ENCODE data around the gene MYO1F. TPM values are rescaled to one million over a fixed set of nuclear protein-coding genes. Genes with fewer than 3 reads are reported as not detected.

Gene MYO1F
- total and polyA plus RNA-seq, 11 donors = 1.8 to 56.6 (median 4.7) TPM

- WGBS, 4 donors = 55 to 70% (median 62%) methylated on average over 10 to 11 of the region's 11 CpGs
- peaks cover 0 to 64% (median 35%) of the 10 kb centered on the region in 12 donors for H3K4me1 ChIP-seq
- DNase-seq (peak in 2 of 5 donors; percentile 48 to 56), ATAC-seq (peak in 2 of 4 donors; percentile 33 to 39)
- intact Hi-C loops (cut with DNase I) = no loop called here
- H3K27me3 ChIP-seq = no peaks in the 10 kb centered on the region
- H3K27ac ChIP-seq = no peak overlapping the region
- H3K4me3 ChIP-seq = no peak overlapping the region
- peaks cover 4 to 92% (median 81%) of the 10 kb centered on the region in 9 donors for H3K36me3 ChIP-seq
- no peaks in the 10 kb centered on the region for H3K9me3 ChIP-seq
- no peak for TF ChIP-seq CTCF (IDR thresholded peaks at IDR 0.05)
- TF ChIP-seq POLR2A (IDR thresholded peaks at IDR 0.05) = no peak
Measured at GRCh38 chr19:8481201-8481600, 96.0 kb downstream of the MYO1F start.

GRCh38 chr19:8478598-8478997 is 98.6 kb downstream of the MYO1F start:
- no peaks in the 10 kb centered on the region for H3K27me3 ChIP-seq
- H3K9me3 ChIP-seq = no peaks in the 10 kb centered on the region
- no peak overlapping the region for H3K4me3 ChIP-seq
- H3K4me1 ChIP-seq = peaks cover 0 to 63% (median 37%) of the 10 kb centered on the region in 12 donors
- 43 to 52% (median 48%) methylated on average over 3 of the region's 3 CpGs for WGBS, 4 donors
- no peak for ATAC-seq
- intact Hi-C loops (cut with DNase I) = no loop called here
- H3K36me3 ChIP-seq = peaks cover 4 to 94% (median 82%) of the 10 kb centered on the region in 9 donors
- peak overlapping the region in 1 of 12 donors; percentile 3 for H3K27ac ChIP-seq
- DNase-seq = no peak
- TF ChIP-seq POLR2A (IDR thresholded peaks at IDR 0.05) (no peak), CTCF (IDR thresholded peaks at IDR 0.05) (no peak)

DNA sequence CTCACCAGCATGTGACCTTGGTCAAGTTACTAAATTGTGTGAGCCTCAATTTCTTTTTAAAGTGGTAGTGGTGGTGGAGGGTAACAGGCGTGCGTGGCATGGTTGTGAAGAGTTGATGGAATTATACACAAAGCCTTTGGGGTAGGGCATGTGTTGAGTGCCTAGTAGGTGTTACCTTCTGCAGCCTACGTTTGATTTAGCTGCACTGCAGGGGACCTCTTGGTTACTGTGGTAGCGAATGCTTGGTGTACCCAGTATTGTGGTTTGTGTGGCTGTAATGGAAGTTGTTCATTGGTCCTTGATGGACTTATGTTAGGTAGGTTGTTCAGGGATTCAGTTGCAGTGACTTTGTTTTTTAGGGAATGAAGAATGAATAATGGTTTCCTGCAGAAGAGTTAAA is 99.4 kb downstream of the MYO1F start:
- H3K27me3 ChIP-seq = no peaks in the 10 kb centered on the region
- H3K36me3 ChIP-seq = peaks cover 4 to 94% (median 82%) of the 10 kb centered on the region in 9 donors
- no peak overlapping the region for H3K4me3 ChIP-seq
- peak overlapping the region in 1 of 12 donors; percentile 3 for H3K27ac ChIP-seq
- H3K9me3 ChIP-seq = no peaks in the 10 kb centered on the region
- peaks cover 0 to 63% (median 38%) of the 10 kb centered on the region in 12 donors for H3K4me1 ChIP-seq
- no peak for DNase-seq
- WGBS, 4 donors = 74 to 79% (median 77%) methylated on average over 4 of the region's 4 CpGs
- intact Hi-C loops (cut with DNase I) = no loop called here
- no peak for ATAC-seq
- TF ChIP-seq CTCF (IDR thresholded peaks at IDR 0.05) = no peak
- TF ChIP-seq POLR2A (IDR thresholded peaks at IDR 0.05) = no peak

- ATAC-seq (peak in 3 of 4 donors; percentile 46 to 58 (median 54)), DNase-seq (no peak)
- intact Hi-C loops (cut with DNase I) = no loop called here
- no peaks in the 10 kb centered on the region for H3K27me3 ChIP-seq
- TF ChIP-seq POLR2A (IDR thresholded peaks at IDR 0.05) (no peak), CTCF (IDR thresholded peaks at IDR 0.05) (peak in 1 of 12 donors; percentile 17)
- H3K27ac ChIP-seq = no peak overlapping the region
- no peaks in the 10 kb centered on the region for H3K9me3 ChIP-seq
- H3K36me3 ChIP-seq = peaks cover 4 to 94% (median 86%) of the 10 kb centered on the region in 9 donors
- H3K4me3 ChIP-seq = no peak overlapping the region
- H3K4me1 ChIP-seq = peaks cover 0 to 64% (median 33%) of the 10 kb centered on the region in 12 donors
- WGBS, 4 donors = 40 to 73% (median 64%) methylated on average over 3 to 8 of the region's 8 CpGs
Measured at GRCh38 chr19:8476524-8476923, 100.7 kb downstream of the MYO1F start.
